ENCODE results near the gene ODF2L.

DNA sequence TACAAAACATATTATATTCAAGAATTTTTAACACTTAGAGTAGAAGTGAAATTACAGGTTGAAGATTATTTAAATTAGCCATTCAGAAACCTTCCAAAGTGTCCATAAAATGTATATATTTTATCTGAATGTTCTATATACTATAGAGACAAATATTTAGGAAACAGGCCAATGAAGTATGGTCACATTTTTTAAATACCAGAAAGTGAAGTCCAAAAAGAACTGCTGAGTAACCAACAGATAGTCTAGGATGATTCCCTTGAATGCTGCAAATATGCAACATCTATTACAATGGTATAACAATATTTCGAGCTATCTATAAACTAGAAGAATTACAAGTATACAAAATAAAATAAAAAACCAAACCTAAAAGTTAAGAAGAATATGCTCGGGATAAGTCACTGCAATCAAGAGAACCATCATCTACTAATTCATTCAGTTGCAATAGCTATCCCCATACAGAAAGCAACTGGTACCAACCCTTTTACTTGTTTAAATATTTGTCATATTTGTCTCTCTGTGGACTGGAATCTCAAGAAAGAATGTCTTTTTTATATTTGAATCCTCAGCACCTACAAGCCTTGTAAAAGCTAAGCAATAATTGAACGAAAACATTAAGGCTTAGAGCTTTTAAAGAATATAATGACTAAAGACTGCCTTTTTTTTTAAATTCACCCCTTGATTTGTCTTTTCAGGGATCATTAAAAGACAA, 8.1 kb downstream of the ODF2L start:
- TF ChIP-seq POLR2AphosphoS5 (IDR thresholded peaks at IDR 0.05) (no peak), POLR2A (IDR thresholded peaks at IDR 0.05) (no peak)
